NCI-H1436 treated with DMSO at 0.1 percent for 48 hours (cell line): Measurements from ENCODE around the gene ZSCAN16.

ENCODE experiments used
- DNase-seq: peaks from one replicate; lab custom pipeline; 2025; lab: John Stamatoyannopoulos, UW

ZSCAN16 gene

GRCh38 chr6:28172006-28172405 is 47.6 kb downstream of the ZSCAN16 start:
- no peak for DNase-seq

GRCh38 chr6:28176373-28176772 is 52.0 kb downstream of the ZSCAN16 start:
- no peak for DNase-seq
